HUES6 (cell line): ENCODE measurements around the gene KRTAP23-1.

Experiments
- H3K27ac ChIP-seq: 2 replicates; pipeline ENCODE4 v1.7.0; 2013; ENCODE audit warnings: low read depth, mild to moderate bottlenecking, low read length, inconsistent platforms
- H3K27me3 ChIP-seq: 2 replicates; pipeline ENCODE4 v1.6.1; 2013; ENCODE audit warnings: low read length; ENCODE audit not compliant: control insufficient read depth, insufficient read depth
- H3K36me3 ChIP-seq: 2 replicates; pipeline ENCODE4 v1.6.1; 2013; ENCODE audit warnings: low read length; ENCODE audit not compliant: control insufficient read depth, insufficient read depth
- H3K4me1 ChIP-seq: 2 replicates; pipeline ENCODE4 v1.6.1; 2013; ENCODE audit warnings: low read length; ENCODE audit not compliant: control insufficient read depth, insufficient read depth
- H3K4me3 ChIP-seq: 2 replicates; pipeline ENCODE4 v1.5.1; 2013; ENCODE audit warnings: low read depth, low read length
- H3K9ac ChIP-seq: one replicate; pipeline ENCODE4 v1.6.1; 2013; ENCODE audit warnings: mild to moderate bottlenecking, low read length
- H3K9me3 ChIP-seq: 2 replicates; pipeline ENCODE4 v1.6.1; 2013; ENCODE audit warnings: low read depth, low read length; ENCODE audit not compliant: control insufficient read depth, insufficient read depth

Gene KRTAP23-1

GRCh38 chr21:30306884-30307283, 41.5 kb downstream of the KRTAP23-1 start:
- no peaks in the 10 kb centered on the region for H3K36me3 ChIP-seq
- H3K27me3 ChIP-seq: no peaks in the 10 kb centered on the region
- H3K9ac ChIP-seq: no peak overlapping the region
- no peaks in the 10 kb centered on the region for H3K4me1 ChIP-seq
- H3K9me3 ChIP-seq: no peaks in the 10 kb centered on the region
- no peak overlapping the region for H3K27ac ChIP-seq
- H3K4me3 ChIP-seq: no peak overlapping the region

- H3K9ac ChIP-seq: no peak overlapping the region
- no peaks in the 10 kb centered on the region for H3K4me1 ChIP-seq
- no peak overlapping the region for H3K27ac ChIP-seq
- H3K36me3 ChIP-seq: no peaks in the 10 kb centered on the region
- H3K9me3 ChIP-seq: no peaks in the 10 kb centered on the region
- H3K27me3 ChIP-seq: no peaks in the 10 kb centered on the region
- H3K4me3 ChIP-seq: no peak overlapping the region
These were observed 43.3 kb downstream of the KRTAP23-1 start for GRCh38 chr21:30305136-30305535.
